ENCODE measurements around the gene ULBP1.
"Not testable (repeated sequence)": the region's sequence is repeated elsewhere in the genome, so short reads cannot be mapped to it uniquely, and the experiment has no call there.

ULBP1 gene

GRCh38 chr6:149979293-149979692 lies 15.6 kb downstream of the ULBP1 start:
- no peak for DNase-seq

- no peak for DNase-seq
Measured at GRCh38 chr6:149983145-149983544, 19.4 kb downstream of the ULBP1 start.

- DNase-seq: no peak
Measured at GRCh38 chr6:149984773-149985172, 21.0 kb downstream of the ULBP1 start.

- DNase-seq: no peak
Measured at GRCh38 chr6:149985481-149985937, 21.8 kb downstream of the ULBP1 start.

- no peak for DNase-seq
Measured at GRCh38 chr6:149987602-149988107, 23.9 kb downstream of the ULBP1 start.

- no peak for DNase-seq
Measured at GRCh38 chr6:149988550-149989346, 25.0 kb downstream of the ULBP1 start.

- DNase-seq: no peak
Measured at GRCh38 chr6:149990212-149990660, 26.5 kb downstream of the ULBP1 start.

GRCh38 chr6:149990661-149991471 lies 27.1 kb downstream of the ULBP1 start:
- DNase-seq: no peak

GRCh38 chr6:149991472-149991795 lies 27.7 kb downstream of the ULBP1 start:
- not testable (repeated sequence) for DNase-seq

- no peak for DNase-seq
Measured at GRCh38 chr6:149991838-149992237, 28.1 kb downstream of the ULBP1 start.

GRCh38 chr6:149995235-149995750 lies 31.6 kb downstream of the ULBP1 start:
- DNase-seq: no peak

GRCh38 chr6:149995971-149996370 lies 32.2 kb downstream of the ULBP1 start:
- no peak for DNase-seq

- DNase-seq: no peak
Measured at GRCh38 chr6:149999636-150000035, 35.9 kb downstream of the ULBP1 start.

GRCh38 chr6:150001295-150002008 lies 37.7 kb downstream of the ULBP1 start:
- DNase-seq: no peak

GRCh38 chr6:150002710-150003109 lies 39.0 kb downstream of the ULBP1 start:
- no peak for DNase-seq

GRCh38 chr6:150003599-150003998 lies 39.9 kb downstream of the ULBP1 start:
- not testable (repeated sequence) for DNase-seq

- DNase-seq: no peak
Measured at GRCh38 chr6:150004101-150004782, 40.5 kb downstream of the ULBP1 start.

GRCh38 chr6:150004783-150005717 lies 41.3 kb downstream of the ULBP1 start:
- peak; percentile 76 to 84 for DNase-seq

- DNase-seq: no peak
Measured at GRCh38 chr6:150005761-150006651, 42.3 kb downstream of the ULBP1 start.

- no peak for DNase-seq
Measured at GRCh38 chr6:150006961-150007464, 43.3 kb downstream of the ULBP1 start.

Measured in NCI-H187 (cell line).